ENCODE results near the gene STPG4. TPM values are rescaled to one million over a fixed set of nuclear protein-coding genes. Genes with fewer than 3 reads are reported as not detected.
"Not testable (repeated sequence)": the region's sequence is repeated elsewhere in the genome, so short reads cannot be mapped to it uniquely, and the experiment has no call there.

STPG4 gene
- polyA plus RNA-seq, 3 donors = 0.17 to 0.37 TPM; not detected in 1

DNA sequence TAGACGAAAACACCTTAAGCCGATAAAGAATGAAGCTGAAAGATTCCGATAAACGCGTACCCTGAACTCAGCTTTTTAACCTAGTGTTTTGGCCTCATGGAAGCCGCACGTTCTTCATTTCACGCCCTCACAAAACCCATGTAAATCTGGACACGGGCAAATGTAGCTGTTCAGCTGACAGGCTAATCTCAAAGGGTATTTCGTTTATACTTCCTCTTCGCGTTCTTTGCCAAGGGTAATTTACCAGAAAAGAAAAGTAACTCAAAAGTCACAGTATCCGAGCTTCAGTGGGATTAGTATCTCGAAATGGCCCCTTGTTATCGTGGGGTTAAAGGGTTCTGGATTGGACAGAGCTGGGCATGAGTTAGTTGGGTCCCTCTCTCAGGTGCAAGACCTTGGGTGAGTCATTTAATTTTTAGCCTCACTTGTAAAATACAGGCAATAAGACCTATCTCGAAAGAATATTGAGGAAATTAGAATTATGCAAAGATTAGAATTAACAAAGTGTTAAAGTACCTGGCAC is 22.0 kb upstream of the STPG4 start:
- DNase-seq (ENCODE audit: extremely low read depth in 1 of 11, low read depth in 9 of 11, low spot score in 4 of 11) = no peak

DNA sequence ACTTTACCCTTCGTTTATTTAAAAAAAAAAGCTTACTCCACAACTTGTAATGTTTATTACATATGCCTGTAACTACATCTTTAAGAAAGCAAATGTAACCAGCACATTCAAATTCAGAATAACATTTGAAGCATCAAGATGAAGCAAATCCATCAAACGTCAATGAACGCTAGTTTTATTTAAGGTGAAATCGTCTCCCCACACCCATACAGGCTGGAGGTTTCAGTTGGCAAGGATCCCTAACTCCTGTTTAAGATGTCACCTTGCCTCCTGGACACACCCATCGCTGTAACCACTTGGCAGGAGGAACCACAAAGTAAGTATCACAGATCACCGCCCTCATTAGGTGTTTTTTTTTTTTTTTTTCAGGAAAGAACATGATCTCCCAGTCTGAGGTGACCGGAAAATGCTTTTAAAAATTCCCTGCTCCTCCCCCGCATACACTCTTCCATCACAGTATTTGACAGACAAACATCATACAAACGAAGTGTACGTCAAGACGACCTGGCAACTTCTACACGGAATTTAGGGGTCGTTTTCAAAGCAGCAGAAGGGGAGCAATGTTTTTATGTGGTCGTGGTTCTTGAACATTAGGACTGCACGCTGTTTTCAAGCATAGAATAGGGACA is 19.7 kb upstream of the STPG4 start:
- DNase-seq (ENCODE audit: extremely low read depth in 1 of 11, low read depth in 9 of 11, low spot score in 4 of 11) = peak in 3 of 11 donors; percentile 28 to 48 (median 39)

DNA sequence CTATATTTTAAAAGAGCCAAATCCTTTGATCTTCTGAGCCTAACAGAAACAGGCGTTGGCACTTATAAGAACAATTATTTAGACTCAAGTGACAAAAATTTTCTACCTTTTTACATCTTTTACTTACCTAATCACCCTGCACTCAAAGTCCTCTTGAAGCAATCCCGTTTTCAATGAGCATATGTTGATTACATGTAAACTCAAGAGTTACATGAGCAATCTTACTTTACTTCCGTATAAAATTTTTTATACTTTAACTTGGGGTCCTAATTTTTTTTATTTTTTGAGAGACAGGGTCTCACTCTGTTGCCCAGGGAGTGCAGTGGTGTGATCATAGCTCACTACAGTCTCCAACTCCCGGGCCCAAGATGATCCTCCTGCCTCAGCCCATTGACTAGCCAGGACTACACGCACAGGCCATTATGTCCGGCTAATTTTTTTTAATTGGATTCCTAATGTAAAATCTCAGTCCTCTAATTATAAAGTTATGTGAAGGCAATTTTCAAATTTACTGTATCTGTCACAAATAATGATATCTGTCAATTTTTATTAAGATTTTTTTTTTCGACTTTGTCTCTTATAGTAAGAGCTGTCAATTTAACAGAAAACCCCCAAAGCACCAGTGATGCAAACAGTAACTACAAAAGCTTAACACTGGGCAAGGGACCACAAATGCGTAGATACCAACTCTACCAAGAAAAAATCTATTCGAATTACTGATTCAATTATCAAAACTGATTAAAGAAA is 19.1 kb upstream of the STPG4 start:
- no peak for DNase-seq (ENCODE audit: extremely low read depth in 1 of 11, low read depth in 9 of 11, low spot score in 4 of 11)

DNA sequence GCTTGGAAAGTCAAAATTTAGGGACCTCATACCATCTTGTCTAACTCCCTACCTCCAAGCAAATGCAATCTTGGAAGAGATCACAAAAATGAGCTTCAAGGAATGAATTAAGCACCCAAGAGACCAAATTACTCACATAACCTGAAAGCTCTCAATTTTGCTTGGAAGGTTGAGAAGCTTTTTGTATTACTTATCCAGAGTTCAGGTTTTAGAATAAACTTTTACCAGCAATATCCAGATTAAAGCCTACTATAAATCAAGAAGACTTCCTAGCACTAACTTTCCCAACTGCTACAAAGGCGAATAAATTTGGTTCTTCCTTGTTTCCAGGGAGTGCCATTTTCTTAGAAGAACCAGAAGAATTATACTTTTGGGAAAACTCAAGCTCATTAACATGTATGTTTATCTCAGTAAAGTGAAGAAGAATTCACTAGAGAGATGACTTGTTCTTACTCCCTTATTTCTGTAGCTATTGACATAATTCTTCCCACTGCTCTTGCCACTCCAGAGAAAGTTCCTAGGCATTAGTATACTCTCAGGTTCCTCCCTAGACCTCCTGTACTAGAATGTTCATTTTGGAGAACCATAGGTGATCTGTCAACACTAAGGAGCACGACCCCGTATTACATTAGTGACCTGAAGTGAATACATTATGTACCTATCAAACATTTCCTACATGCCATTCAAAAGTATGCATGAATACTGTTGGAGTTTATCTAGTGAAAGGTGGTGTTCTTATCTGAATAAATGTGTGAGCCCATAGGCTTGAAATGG is 18.0 kb upstream of the STPG4 start:
- no peak for DNase-seq (ENCODE audit: extremely low read depth in 1 of 11, low read depth in 9 of 11, low spot score in 4 of 11)

DNA sequence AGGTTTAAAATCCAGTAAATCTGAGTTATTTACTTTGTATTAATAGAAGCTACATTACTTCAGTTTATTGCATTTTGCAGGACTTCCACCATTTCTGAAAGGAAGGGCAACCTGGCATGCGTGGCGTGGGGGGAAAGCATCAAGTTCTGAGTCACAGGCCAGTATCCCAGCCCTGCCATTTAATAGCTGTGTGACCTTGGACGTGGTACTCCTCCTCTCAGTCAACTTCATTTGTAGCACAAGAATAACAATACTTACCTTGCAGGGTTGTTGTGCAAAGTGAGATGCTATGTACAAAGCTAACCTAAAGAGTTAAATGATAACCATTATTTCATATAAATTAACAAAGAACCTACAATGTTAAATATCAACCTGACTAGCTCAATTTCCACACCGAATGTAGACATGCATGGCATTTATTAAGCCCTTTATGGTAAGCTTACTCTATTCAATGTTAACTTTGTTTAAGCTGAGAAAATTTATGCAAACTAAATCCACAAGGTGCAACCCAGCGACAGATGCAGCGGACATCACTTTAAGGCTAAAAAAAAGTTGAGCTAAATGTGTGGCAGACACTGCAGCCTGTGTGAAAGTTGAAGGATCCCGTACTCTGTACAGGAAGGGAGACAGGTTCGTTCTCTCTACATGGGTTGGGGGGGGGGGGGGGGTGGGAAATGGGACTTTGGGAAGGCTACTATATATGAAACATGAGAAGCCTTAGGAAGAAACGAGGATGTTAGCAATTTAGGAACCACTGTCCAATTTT is 17.2 kb upstream of the STPG4 start:
- DNase-seq (ENCODE audit: extremely low read depth in 1 of 11, low read depth in 9 of 11, low spot score in 4 of 11) = no peak

DNA sequence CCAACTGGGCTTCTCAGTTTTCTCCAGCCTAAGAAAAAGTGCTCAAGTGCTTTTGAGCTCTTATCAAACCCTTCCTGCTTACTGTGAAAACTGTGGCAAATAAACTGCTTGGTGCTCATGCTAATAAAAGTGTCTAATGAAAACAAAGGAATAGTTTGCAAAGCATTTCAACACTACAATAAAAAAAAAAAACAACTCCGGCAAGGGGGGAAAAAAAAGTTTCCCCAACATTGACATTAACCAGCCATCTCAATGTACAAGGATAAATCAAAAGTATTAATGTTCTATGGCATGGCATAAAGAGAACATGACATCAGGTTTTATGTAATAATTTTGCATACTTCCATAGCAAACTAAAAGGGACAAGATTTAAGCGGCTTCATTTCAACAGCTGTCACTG is 14.7 kb upstream of the STPG4 start:
- DNase-seq (ENCODE audit: extremely low read depth in 1 of 11, low read depth in 9 of 11, low spot score in 4 of 11) = no peak

DNA sequence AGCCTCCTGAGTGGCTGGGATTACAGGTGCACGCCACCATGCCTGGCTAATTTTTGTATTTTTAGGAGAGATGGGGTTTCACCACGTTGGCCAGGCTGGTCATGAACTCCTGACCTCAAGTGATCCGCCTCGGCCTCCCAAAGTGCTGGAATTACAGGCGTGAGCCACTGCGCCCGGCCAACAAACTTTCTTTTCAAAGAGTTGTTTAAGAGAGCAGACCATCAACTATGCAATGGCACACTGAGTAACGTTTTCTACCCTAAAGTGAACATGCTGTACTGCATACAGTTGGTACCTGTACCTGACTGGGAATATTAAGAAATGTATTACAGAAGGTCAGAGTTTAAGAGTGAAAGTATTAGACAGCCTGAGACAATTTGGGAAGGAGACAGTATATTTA is 13.8 kb upstream of the STPG4 start:
- DNase-seq (ENCODE audit: extremely low read depth in 1 of 11, low read depth in 9 of 11, low spot score in 4 of 11) = not testable (repeated sequence)

DNA sequence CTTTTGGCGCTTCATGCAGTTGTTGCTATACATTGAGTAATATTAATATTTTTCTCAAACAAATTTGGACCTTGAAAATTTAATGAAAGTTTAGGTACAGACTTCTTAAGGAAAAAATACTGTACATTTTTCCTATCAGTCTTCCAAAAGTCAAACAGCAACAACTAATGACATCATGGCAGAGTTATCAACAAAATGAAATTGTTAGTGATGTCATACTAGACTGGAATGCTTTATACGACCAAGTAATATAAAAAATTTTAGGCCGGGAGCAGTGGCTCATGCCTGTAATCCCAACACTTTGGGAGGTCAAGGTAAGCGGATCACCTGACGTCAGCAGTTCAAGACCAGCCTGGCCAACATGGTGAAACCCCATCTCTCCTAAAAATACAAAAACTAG is 12.0 kb upstream of the STPG4 start:
- no peak for DNase-seq (ENCODE audit: extremely low read depth in 1 of 11, low read depth in 9 of 11, low spot score in 4 of 11)

DNA sequence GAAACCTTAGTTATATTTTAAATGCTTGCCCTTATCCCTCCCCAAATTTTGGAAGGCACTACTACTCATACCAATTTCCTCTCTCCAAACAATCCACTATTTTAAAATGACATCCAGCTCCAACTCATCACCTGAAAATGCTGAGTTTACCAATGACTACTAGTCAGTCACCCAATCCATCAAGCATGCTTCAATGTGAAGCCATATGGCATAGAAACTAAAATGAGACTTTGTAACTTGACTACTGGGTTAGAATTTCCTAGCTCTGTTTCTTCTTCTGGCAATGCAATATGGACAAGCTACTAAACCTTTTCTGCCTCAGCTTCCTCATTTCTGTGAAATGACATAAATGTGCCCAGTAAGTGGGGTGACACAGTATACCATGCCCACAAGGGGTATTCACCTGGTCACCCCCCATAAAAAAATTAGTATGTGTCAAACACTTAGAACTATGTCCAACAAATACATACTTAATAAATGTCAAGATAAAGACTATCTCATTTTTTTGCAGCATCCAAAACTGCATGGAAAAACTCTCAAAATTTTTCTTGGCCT is 10.0 kb upstream of the STPG4 start:
- no peak for DNase-seq (ENCODE audit: extremely low read depth in 1 of 11, low read depth in 9 of 11, low spot score in 4 of 11)

DNA sequence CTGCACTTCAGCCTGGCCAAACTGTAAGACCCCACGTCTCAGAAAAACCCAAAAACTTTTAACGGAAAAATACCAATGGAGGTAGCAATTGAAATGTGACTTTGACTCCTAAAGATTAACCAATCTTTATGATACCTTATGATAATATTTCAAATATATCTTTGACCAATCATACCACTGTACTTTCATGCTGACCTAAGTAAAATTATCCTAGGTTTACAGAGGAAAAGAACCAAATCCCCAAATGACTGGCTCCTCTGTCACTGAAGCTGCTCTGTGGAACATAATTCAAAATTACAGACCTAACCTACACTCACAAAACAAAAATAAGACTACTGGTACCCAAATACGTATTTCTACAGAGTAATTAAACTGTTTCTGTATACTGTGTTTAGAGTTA is 7.7 kb upstream of the STPG4 start:
- no peak for DNase-seq (ENCODE audit: extremely low read depth in 1 of 11, low read depth in 9 of 11, low spot score in 4 of 11)

DNA sequence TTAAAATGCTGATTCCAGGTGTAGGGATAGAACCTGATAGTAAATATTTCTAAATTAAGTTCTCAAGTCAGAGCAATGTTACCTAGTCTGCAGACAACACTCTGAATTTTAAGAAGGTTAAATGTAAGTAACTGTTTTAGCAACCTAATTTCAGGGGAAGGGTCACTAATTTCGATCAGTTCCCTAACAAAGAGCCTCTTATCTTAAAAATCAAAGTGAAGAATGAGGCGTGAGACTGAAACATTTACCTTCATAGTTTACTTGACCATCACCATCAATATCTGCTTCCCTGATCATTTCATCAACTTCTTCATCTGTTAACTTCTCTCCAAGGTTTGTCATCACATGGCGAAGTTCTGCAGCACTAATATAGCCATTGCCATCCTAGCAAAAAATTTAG is 6.4 kb upstream of the STPG4 start:
- no peak for DNase-seq (ENCODE audit: extremely low read depth in 1 of 11, low read depth in 9 of 11, low spot score in 4 of 11)

DNA sequence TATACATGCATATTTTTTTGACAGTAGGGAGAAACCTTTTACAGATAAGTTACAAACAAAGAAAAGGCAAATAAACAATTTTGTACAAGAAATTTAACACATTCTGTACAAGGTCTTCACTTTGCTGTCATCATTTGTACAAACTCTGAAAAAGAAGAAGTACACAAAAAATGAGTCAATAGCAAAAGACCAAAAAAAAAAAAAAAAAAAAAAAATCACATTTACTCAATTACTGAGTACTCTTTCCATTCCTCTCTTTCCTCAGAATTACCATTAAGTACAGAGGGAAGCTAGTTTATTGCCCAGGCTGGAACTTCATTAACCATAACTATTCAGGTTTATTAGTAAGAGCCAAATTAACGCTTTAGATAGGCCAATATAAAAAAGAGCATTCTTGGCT is 5.6 kb upstream of the STPG4 start:
- no peak for DNase-seq (ENCODE audit: extremely low read depth in 1 of 11, low read depth in 9 of 11, low spot score in 4 of 11)

DNA sequence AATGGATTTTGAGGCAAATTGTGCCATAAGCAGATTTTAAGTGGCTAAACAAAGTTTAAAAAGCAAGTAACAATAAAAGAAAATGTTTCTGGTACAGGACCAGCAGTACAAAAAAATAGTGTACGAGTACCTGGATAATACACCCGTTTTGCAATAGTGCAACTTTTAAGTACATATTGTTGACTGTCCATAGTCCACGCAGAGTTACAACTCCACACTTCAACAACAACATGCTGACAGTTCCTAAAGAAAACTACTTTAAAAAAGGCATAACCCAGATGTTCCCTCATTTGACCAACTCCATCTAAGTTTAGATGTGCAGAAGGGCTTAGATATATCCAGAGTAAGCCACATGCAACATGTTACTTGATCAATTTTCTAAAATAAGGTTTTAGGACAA is 5.1 kb upstream of the STPG4 start:
- DNase-seq (ENCODE audit: extremely low read depth in 1 of 11, low read depth in 9 of 11, low spot score in 4 of 11) = no peak

DNA sequence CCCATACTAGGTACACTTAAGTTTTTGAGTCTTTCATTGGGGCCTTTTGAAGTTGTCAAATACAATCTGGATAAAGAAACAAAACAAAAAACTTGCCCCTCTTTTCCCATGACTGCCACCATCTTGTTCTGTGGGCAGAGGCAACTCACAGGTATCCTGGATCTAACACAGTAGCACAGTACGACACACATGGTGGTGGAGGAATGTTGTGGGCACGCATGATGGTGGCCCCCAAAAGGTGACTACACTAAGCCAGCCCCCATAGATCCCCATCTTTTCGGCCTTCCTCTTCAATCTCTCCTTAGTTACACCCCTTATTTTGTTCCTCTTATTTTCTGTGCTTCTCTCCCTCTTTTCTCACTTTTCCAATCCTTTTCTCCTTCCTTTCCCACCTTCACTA is 4.5 kb upstream of the STPG4 start:
- DNase-seq (ENCODE audit: extremely low read depth in 1 of 11, low read depth in 9 of 11, low spot score in 4 of 11) = no peak

DNA sequence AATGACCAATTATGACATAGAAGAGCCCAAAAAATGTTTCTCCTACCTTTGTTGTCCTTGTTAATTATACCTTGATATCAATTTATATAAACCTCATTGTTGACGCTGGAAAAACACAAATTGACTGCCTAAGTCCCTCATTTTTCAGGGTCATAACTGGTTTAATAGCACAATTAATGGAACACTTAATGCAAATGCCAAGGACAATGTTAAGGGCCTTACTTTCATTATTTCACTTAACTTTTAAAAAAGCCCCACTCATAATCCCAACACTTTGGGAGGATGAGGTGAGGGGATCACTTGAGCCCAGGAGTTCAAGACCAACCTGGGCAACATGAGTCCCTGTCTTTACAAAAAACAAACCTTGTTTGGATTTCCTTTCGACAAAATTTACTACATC is 3.5 kb upstream of the STPG4 start:
- no peak for DNase-seq (ENCODE audit: extremely low read depth in 1 of 11, low read depth in 9 of 11, low spot score in 4 of 11)

DNA sequence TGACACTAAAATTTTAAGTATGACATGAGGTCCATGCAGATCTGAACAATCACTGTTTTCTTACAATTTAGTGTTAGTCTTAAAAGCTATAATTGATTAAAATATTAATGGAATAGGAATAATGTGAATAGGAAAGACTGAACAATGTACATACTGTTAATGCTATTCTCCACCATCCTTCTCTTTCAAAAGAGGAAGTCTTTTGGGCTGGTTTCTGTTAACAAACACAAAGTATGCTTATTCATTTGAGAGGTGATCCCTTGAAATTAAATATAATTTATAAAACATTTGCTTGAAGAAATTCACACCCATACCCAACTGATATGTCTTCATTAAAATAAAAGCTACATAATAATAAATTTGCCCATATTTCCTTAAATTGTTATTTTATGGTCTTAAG is 2.3 kb downstream of the STPG4 start:
- DNase-seq (ENCODE audit: extremely low read depth in 1 of 11, low read depth in 9 of 11, low spot score in 4 of 11) = no peak

DNA sequence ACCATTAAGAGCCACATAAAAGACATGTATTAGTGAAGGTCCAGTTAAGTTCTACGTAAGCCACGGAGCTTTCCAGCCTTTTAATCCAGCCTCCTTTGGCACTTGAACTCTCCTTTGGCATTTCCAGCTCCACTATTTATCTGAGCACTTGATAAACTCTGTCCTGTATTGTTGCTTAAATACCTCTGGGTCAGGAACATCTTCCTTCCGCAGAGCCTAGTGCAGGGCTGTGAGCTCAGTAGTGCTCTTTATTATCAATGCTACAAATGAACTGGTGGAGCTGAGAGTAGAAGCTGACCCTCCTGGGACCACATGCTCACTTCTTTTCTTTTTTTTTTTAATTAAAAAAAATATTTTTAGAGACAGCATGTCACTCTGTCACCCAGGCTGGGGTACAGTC is 4.9 kb downstream of the STPG4 start:
- no peak for DNase-seq (ENCODE audit: extremely low read depth in 1 of 11, low read depth in 9 of 11, low spot score in 4 of 11)

DNA sequence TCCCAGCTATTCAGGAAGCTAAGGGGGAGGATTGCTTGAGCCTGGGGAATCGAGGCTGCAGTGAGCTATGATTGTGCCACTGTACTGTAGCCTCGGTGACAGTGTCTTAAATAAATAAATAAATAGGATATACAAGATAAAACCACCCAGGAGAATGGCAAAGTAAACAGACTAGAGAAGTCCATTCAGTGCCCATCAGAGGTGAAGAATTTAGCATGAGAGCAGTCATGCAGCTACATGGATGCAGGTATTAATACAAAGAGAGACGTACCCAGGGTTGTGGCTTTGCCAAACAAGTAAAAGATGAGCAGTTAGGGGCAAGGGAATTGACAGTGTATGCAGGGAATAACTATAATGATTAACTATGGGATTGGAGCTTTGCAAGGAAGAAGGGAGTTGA is 8.1 kb downstream of the STPG4 start:
- DNase-seq (ENCODE audit: extremely low read depth in 1 of 11, low read depth in 9 of 11, low spot score in 4 of 11) = no peak

DNA sequence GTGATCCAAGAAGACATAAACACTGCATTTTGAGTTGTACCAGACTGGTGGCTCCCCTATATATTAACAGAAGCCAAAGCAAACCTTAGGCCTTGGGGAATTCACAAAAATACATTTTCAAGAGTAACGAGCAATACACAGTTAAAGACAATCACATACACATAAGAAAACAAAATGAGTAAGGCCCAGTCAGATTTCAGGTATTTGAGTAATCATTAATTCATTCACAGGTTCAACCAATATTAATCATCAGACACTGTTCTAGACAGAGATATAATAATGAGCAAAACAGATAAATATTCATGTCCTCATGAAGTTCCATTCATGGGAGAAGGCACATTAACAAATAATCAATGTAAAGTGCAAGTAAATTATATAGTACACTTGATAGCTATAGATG is 9.6 kb downstream of the STPG4 start:
- no peak for DNase-seq (ENCODE audit: extremely low read depth in 1 of 11, low read depth in 9 of 11, low spot score in 4 of 11)

Data from renal cortex interstitium (tissue), 11 donors.